Mucosa of descending colon (tissue), 3 donors: Measurements from ENCODE around the gene CD163. TPM values are rescaled to one million over a fixed set of nuclear protein-coding genes. Genes with fewer than 3 reads are reported as not detected.

Experiments
- ATAC-seq: fragments of 200-7000 bp; cut with Tn5 transposase; one replicate; pipeline ENCODE4 v1.9.1; 2020; ENCODE audit warnings: mild to moderate bottlenecking, moderate library complexity
- DNase-seq, 3 donors: peaks; one replicate each; pipeline ENCODE4 v3.0.0-alpha.2; 2020
- H3K36me3 ChIP-seq: fragments of 200-600 bp; one replicate; pipeline ENCODE4 v1.8.0; 2021; ENCODE audit warnings: low read depth, mild to moderate bottlenecking
- H3K4me1 ChIP-seq: fragments of 200-600 bp; one replicate; pipeline ENCODE4 v1.8.0; 2021; ENCODE audit warnings: low read depth, mild to moderate bottlenecking
- H3K4me3 ChIP-seq: fragments of 200-600 bp; one replicate; pipeline ENCODE4 v1.8.0; 2021; ENCODE audit warnings: mild to moderate bottlenecking
- H3K9me3 ChIP-seq: fragments of 200-600 bp; one replicate; pipeline ENCODE4 v1.8.0; 2021; ENCODE audit warnings: mild to moderate bottlenecking
- intact Hi-C, 2 donors: fragments of 100-400 bp; cut with DNase I in 1 of 2; cut with micrococcal nuclease in 1 of 2; formaldehyde crosslinking; loops; one replicate each; pipeline versions ENCODE4 v1.11.0 to v1.11.1; 2022; cut with DNase I, micrococcal nuclease
- total RNA-seq, 3 donors: library from RNA; stranded (reverse); fragmentation: NEBNext Ultra II Directional in 2 of 3; extraction: Animal tissue kit (Norgen Biotek cat#: 25700) in 2 of 3; gene quantifications; one replicate each; pipeline versions ENCODE4 v1.2.1 to v1.2.4, GENCODE V29; 2021 to 2023
- TF ChIP-seq, protein P1 (sequence below): fragments of 200-600 bp; IDR thresholded peaks from one replicate; pipeline ENCODE4 v1.8.0; 2022; ENCODE audit warnings: antibody characterized with exemption, mild to moderate bottlenecking
- donor health status: DM: no; HTN: no; CAD: no; lungs with moderate emphysema.
- donor health status: DM: no; HTN: no; CAD: no.
- donor health status: DM: no; HTN: yes; CAD: no.

The CD163 gene
- total RNA-seq, 3 donors from 2014 or later: 7.6 to 168 (median 153) TPM

DNA sequence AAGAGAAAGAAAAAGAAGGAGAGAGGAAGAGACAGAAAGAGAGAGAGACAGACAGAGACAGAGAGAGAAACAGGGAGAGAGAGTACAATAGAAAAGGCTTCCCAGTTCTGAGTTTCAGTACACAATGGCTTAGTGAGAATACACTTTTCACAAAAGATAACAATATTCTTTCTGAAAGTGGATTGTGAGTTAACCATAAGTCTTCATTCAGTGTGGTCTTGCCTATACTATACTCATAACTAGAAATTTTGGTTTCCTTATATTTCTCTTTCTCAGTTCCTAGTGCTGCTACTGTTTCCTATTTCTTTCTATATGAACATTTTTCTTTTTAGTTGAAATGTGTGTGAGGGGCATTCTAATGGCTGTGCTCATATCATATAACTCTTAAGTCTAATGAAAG lies 68.9 kb downstream of the CD163 start:
- Histone ChIP-seq H3K9me3 (no peaks in the 10 kb centered on the region), H3K4me3 (no peak overlapping the region), H3K4me1 (no peaks in the 10 kb centered on the region), H3K36me3 (no peaks in the 10 kb centered on the region)
- DNase-seq (no peak), ATAC-seq (no peak)
- TF ChIP-seq, protein P1, sequence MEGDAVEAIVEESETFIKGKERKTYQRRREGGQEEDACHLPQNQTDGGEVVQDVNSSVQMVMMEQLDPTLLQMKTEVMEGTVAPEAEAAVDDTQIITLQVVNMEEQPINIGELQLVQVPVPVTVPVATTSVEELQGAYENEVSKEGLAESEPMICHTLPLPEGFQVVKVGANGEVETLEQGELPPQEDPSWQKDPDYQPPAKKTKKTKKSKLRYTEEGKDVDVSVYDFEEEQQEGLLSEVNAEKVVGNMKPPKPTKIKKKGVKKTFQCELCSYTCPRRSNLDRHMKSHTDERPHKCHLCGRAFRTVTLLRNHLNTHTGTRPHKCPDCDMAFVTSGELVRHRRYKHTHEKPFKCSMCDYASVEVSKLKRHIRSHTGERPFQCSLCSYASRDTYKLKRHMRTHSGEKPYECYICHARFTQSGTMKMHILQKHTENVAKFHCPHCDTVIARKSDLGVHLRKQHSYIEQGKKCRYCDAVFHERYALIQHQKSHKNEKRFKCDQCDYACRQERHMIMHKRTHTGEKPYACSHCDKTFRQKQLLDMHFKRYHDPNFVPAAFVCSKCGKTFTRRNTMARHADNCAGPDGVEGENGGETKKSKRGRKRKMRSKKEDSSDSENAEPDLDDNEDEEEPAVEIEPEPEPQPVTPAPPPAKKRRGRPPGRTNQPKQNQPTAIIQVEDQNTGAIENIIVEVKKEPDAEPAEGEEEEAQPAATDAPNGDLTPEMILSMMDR: no peak
- intact Hi-C loops: no loop called here

DNA sequence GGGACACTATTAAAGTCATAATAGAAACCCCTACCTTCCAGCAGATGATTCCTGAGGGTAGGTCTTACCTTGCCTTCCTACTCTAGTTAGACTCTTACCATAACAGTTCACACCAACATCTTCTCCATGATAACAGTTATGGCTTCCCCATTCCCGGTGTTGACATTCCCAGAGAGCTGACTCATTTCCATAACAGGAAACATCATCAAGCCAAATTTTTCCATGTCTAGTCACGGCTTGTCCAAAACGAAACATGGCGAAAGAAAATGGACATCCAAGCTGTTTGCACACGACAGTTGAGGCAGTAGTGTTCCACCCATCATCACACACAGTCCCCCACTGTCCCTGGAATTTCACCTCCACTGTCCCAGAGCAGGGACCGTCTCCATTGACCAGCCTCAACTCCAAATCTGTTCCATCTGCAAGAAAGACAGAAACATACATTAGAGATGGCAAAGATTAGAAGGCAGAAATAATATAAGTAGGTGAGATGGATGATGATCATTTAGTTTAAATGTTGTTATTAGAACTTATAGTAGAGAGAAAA lies 70.2 kb downstream of the CD163 start:
- intact Hi-C loops: no loop called here
- no peaks in the 10 kb centered on the region for H3K4me1 ChIP-seq
- DNase-seq (no peak), ATAC-seq (no peak)
- TF ChIP-seq, protein P1: no peak
- H3K9me3 ChIP-seq: no peaks in the 10 kb centered on the region
- no peaks in the 10 kb centered on the region for H3K36me3 ChIP-seq
- no peak overlapping the region for H3K4me3 ChIP-seq

DNA sequence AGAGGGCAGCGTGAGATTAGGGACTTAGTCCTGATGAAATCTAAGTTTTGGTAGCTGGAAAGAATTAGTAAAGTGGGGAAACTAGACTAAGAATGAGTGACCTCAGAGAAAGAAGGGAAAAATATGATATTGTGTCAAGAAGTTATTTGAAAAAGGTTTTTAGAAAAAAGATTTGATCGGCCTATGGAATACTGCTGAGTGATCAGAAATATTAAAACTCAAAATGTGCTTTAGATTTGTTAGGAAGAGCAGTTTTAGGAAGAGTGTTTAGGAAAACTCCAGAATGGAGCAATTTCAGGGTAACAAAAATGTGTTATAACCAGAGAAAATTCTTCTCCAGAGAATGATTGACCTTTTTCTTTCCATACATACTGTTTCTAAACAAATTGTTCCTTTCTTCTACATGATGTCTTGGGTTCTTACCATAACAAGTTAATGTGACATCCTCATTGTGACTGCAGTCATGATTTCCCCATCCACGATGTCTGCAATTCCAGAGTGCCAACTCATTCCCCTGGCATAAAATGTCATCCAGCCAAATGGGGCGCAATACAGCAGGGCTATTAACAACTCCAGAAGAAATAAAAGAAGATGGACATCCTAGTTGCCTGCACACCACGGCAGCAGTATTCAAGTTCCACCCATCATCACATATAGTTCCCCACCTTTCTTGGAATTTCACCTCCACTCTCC lies 71.4 kb downstream of the CD163 start:
- no peak overlapping the region for H3K4me3 ChIP-seq
- ATAC-seq (no peak), DNase-seq (no peak)
- TF ChIP-seq, protein P1: no peak
- intact Hi-C loops: no loop called here
- H3K9me3 ChIP-seq: no peaks in the 10 kb centered on the region
- H3K36me3 ChIP-seq: no peaks in the 10 kb centered on the region
- no peaks in the 10 kb centered on the region for H3K4me1 ChIP-seq

Other genes starting within 250 kb of the CD163 start
- not detected for gene ACSM4, start 199.7 kb downstream of the CD163 start, total RNA-seq
- gene CD163L1, start 59.6 kb downstream of the CD163 start, total RNA-seq: 10 to 100 TPM in 2 of 3 donors, 1 to 10 TPM in 1; 9.5 to 33.5 (median 12.6) TPM
- 1 to 10 TPM; 1.9 to 8.3 (median 5.3) TPM for gene APOBEC1, start 162.1 kb upstream of the CD163 start, total RNA-seq
- gene GDF3, start 192.0 kb upstream of the CD163 start, total RNA-seq: not detected
- gene DPPA3, start 207.7 kb upstream of the CD163 start, total RNA-seq: not detected
- not detected for gene CLEC4C, start 243.6 kb upstream of the CD163 start, total RNA-seq